Germinal center (tissue), 1 donor: ENCODE results near the gene DAB2IP.

Experiments
- DNase-seq: peaks from one replicate; pipeline ENCODE4 v3.0.0; 2012; ENCODE audit warnings: mixed read lengths, low spot score

DAB2IP gene

GRCh38 chr9:121626012-121626411 lies 25.4 kb upstream of the DAB2IP start:
- DNase-seq, result no peak

- no peak for DNase-seq
Observed at GRCh38 chr9:121627427-121627826, 24.0 kb upstream of the DAB2IP start.

GRCh38 chr9:121628401-121628800 lies 23.0 kb upstream of the DAB2IP start:
- DNase-seq, result no peak

GRCh38 chr9:121631115-121631514 lies 20.3 kb upstream of the DAB2IP start:
- DNase-seq, result no peak

GRCh38 chr9:121631978-121632418 lies 19.4 kb upstream of the DAB2IP start:
- DNase-seq, result no peak

GRCh38 chr9:121633119-121633714 lies 18.2 kb upstream of the DAB2IP start:
- DNase-seq, result no peak

GRCh38 chr9:121633736-121634135 lies 17.7 kb upstream of the DAB2IP start:
- DNase-seq, result no peak

GRCh38 chr9:121634329-121635261 lies 16.8 kb upstream of the DAB2IP start:
- peak; percentile 22 for DNase-seq

- DNase-seq, result no peak
Observed at GRCh38 chr9:121635300-121635876, 16.0 kb upstream of the DAB2IP start.

- no peak for DNase-seq
Observed at GRCh38 chr9:121636341-121636865, 15.0 kb upstream of the DAB2IP start.

- no peak for DNase-seq
Observed at GRCh38 chr9:121636978-121637712, 14.3 kb upstream of the DAB2IP start.

- no peak for DNase-seq
Observed at GRCh38 chr9:121637713-121638220, 13.7 kb upstream of the DAB2IP start.

- no peak for DNase-seq
Observed at GRCh38 chr9:121638399-121638798, 13.0 kb upstream of the DAB2IP start.

- no peak for DNase-seq
Observed at GRCh38 chr9:121638901-121639592, 12.4 kb upstream of the DAB2IP start.

GRCh38 chr9:121639619-121640018 lies 11.8 kb upstream of the DAB2IP start:
- DNase-seq, result no peak

- DNase-seq, result peak; percentile 61
Observed at GRCh38 chr9:121640076-121640475, 11.4 kb upstream of the DAB2IP start.

- no peak for DNase-seq
Observed at GRCh38 chr9:121640491-121641223, 10.8 kb upstream of the DAB2IP start.

- no peak for DNase-seq
Observed at GRCh38 chr9:121641224-121641611, 10.2 kb upstream of the DAB2IP start.

- no peak for DNase-seq
Observed at GRCh38 chr9:121642758-121643157, 8.7 kb upstream of the DAB2IP start.

GRCh38 chr9:121643473-121643872 lies 8.0 kb upstream of the DAB2IP start:
- DNase-seq, result no peak
